ENCODE measurements around the gene RPS18. TPM values are rescaled to one million over a fixed set of nuclear protein-coding genes. Genes with fewer than 3 reads are reported as not detected.

RPS18 gene
- total and polyA plus RNA-seq, 9 of the 15 experiments (the other 6 are each of a cell fraction or from before 2014, with no cell fraction given): 5,023 to 17,516 (median 8,131) TPM

GRCh38 chr6:33248643-33248931, 23.3 kb upstream of the RPS18 start (continued):
- no peak for TF ChIP-seq CBX1 (IDR thresholded peaks at IDR 0.05; ENCODE audit: low read depth)
- peak; percentile 30; the same call in 1 of the 2 replicates for TF ChIP-seq TEAD4 (IDR thresholded peaks at IDR 0.05; ENCODE audit: low read length)
- TF ChIP-seq TEAD4 (CRISPR knock-in tag; IDR thresholded peaks at IDR 0.05; ENCODE audit: borderline replicate concordance): no peak
- TF ChIP-seq ZNF143 (CRISPR knock-in tag; IDR thresholded peaks at IDR 0.05): no peak
- TF ChIP-seq, protein P1, sequence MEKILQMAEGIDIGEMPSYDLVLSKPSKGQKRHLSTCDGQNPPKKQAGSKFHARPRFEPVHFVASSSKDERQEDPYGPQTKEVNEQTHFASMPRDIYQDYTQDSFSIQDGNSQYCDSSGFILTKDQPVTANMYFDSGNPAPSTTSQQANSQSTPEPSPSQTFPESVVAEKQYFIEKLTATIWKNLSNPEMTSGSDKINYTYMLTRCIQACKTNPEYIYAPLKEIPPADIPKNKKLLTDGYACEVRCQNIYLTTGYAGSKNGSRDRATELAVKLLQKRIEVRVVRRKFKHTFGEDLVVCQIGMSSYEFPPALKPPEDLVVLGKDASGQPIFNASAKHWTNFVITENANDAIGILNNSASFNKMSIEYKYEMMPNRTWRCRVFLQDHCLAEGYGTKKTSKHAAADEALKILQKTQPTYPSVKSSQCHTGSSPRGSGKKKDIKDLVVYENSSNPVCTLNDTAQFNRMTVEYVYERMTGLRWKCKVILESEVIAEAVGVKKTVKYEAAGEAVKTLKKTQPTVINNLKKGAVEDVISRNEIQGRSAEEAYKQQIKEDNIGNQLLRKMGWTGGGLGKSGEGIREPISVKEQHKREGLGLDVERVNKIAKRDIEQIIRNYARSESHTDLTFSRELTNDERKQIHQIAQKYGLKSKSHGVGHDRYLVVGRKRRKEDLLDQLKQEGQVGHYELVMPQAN (IDR thresholded peaks at IDR 0.05; ENCODE audit: borderline replicate concordance): peak; percentile 70; the same call in 1 of the 2 replicates
- no peak for TF ChIP-seq ZNF134 (CRISPR knock-in tag; conservative IDR thresholded peaks at IDR 0.05)
- no peak for TF ChIP-seq HSF4 (CRISPR knock-in tag; IDR thresholded peaks at IDR 0.05; ENCODE audit: borderline replicate concordance)
- no peak for TF ChIP-seq SMAD3 (CRISPR knock-in tag; conservative IDR thresholded peaks at IDR 0.05)
- no peak for TF ChIP-seq RCOR1 (IDR thresholded peaks at IDR 0.05; ENCODE audit: borderline replicate concordance in 1 of 2, low read depth in 2 of 2, low read length in 2 of 2)
- no peak for TF ChIP-seq NFYB (IDR thresholded peaks at IDR 0.05; ENCODE audit: extremely low read depth, insufficient read length)
- TF ChIP-seq ZNF76 (CRISPR knock-in tag; IDR thresholded peaks at IDR 0.05; ENCODE audit: borderline replicate concordance): no peak
- no peak for TF ChIP-seq HNRNPUL1 (IDR thresholded peaks at IDR 0.05; ENCODE audit: low read length)
- TF ChIP-seq, protein P2, sequence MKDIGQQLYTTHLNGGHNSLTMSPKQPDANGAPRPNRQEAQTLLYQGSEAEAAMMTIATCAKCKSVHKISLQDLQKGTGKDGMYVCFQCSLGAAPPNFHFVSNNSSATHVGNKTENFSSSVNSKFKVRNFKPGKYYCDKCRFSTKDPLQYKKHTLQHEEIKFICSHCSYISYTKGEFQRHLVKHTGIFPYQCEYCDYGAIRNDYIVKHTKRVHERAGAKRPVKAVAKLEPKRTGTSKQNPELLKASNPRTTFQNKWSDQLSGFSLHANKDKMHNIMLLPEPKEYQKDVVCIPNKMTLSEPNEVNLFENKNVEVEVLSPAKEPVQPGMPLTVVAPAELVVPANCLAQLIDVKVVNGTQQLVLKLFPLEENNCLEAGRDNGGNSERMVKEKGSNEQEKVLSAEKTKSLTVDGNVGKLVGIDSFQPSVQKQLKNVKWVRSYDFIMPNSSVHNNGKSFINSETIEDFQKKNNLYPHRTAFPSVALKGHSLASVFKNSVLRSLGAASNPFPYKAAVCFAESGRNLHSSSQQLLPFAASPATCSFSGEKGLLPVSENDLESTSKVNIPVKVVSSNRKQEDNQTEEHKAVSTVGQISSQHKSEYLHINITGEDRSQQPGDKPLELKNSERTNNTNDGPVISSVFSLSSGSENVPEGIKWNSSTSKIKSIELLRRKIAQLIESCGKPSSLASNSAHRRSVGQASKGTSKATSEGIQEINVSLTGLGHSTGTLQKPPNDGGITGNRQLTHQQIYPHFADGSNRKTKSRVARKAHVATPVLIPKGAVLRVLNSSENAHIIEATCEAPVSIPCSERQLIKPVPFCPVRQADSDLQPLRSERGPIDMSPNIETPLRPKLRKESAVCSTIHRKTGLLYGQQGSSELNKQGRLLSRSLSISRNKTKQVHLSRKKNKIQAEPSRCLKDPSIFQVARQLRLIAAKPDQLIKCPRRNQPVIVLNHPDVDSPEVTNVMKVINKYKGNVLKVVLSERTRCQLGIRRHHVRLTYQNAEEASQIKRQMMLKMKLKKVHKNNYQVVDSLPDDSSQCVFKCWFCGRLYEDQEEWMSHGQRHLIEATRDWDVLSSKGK (CRISPR knock-in tag; IDR thresholded peaks at IDR 0.05): no peak
- no peak for TF ChIP-seq CEBPZ (IDR thresholded peaks at IDR 0.05; ENCODE audit: borderline replicate concordance, low read depth, low read length)
- no peak for TF ChIP-seq SP1 (CRISPR knock-in tag; IDR thresholded peaks at IDR 0.05)
- TF ChIP-seq CBFA2T3 (IDR thresholded peaks at IDR 0.05): no peak
- TF ChIP-seq CC2D1A (IDR thresholded peaks at IDR 0.05): no peak
- TF ChIP-seq TGIF2 (CRISPR knock-in tag; IDR thresholded peaks at IDR 0.05): no peak
- TF ChIP-seq SAFB (IDR thresholded peaks at IDR 0.05; ENCODE audit: borderline replicate concordance, low read depth, low read length): no peak
- TF ChIP-seq ZNF174 (CRISPR knock-in tag; IDR thresholded peaks at IDR 0.05): no peak

Measured in K562 (cell line).